ENCODE results near the gene LRRC8D.

DNA sequence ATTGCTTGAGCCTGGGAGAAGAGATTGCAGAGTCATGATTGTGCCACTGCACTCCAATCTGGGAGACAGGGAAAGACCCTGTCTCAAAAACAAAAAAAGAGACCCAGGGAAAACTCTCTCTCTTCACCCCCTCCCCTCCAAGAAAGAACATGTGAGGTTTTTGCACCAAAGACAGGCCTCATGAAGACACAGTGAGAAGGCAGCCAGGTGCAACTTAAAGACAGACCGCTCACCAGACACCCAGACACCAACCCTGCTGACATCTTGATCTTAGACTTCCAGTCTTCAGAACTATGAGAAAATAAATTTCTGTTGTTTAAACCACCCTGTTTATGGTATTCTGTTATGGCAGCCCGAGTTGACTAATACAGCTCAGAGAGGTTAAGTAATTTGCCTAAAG, 13.3 kb upstream of the LRRC8D start:
- no peak for TF ChIP-seq CTCF (IDR thresholded peaks at IDR 0.05)
- TF ChIP-seq POLR2A (IDR thresholded peaks at IDR 0.05) = no peak
